ENCODE results near the gene KIF3C. TPM values are rescaled to one million over a fixed set of nuclear protein-coding genes. Genes with fewer than 3 reads are reported as not detected.

KIF3C gene
- total RNA-seq, 1 donor from 2014 or later: 6.0 TPM

DNA sequence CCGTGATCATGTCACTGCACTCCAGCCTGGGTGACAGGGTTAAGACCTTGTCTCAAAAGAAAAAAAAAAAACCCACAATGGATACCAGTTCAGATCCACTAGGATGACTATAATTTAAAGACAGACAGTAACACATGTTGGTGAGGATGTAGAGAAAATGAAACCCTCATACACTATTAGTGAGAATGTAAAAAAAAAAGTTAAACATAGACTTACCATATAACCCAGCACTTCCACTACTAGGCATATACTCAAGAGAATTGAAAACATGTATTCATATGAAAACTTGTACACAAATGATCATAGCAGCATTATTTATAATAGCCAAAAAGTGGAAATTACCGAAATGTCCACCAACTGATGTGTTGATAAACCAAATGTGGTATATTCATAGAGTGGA is 48.7 kb downstream of the KIF3C start:
- no peaks in the 10 kb centered on the region for H3K9me3 ChIP-seq
- intact Hi-C loops (cut with DNase I): no loop called here
- H3K4me3 ChIP-seq: no peak overlapping the region
- no peaks in the 10 kb centered on the region for H3K27me3 ChIP-seq (ENCODE audit: low read depth)
- H3K36me3 ChIP-seq: peaks cover 2% of the 10 kb centered on the region
- DNase-seq: no peak
- no peaks in the 10 kb centered on the region for H3K4me1 ChIP-seq
- TF ChIP-seq, protein P1, sequence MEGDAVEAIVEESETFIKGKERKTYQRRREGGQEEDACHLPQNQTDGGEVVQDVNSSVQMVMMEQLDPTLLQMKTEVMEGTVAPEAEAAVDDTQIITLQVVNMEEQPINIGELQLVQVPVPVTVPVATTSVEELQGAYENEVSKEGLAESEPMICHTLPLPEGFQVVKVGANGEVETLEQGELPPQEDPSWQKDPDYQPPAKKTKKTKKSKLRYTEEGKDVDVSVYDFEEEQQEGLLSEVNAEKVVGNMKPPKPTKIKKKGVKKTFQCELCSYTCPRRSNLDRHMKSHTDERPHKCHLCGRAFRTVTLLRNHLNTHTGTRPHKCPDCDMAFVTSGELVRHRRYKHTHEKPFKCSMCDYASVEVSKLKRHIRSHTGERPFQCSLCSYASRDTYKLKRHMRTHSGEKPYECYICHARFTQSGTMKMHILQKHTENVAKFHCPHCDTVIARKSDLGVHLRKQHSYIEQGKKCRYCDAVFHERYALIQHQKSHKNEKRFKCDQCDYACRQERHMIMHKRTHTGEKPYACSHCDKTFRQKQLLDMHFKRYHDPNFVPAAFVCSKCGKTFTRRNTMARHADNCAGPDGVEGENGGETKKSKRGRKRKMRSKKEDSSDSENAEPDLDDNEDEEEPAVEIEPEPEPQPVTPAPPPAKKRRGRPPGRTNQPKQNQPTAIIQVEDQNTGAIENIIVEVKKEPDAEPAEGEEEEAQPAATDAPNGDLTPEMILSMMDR (IDR thresholded peaks at IDR 0.05): no peak
- H3K27ac ChIP-seq: no peak overlapping the region
- no peak for ATAC-seq

DNA sequence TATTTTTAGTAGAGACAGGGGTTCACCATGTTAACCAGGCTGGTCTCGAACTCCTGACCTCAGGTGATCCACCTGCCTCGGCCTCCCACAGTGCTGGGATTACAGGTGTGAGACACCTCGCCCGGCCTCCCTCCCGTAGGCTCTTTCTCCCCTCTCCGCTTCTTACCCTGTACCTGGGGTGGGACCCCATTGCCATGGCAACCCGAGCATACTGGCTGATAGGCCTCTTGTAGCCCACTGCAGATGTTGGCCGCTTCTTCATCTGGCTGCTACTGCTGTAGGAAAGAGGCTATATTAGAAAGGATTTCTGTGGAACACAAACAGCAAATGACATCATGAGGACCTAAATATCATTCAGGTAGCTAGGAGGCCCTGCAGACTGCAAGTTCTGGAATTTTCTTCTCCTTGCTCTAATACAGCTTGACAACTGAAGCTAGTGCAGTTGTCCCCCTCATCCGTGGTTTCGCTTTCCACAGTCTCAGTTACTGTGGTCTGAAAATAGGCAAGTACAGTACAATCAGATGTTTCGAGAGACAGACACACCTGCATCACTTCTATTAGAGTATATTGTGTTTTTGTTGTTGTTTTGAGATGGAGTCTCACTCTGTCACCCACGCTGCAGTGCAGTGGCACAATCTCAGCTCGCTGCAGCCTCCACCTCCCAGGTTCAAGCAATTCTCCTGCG is 52.4 kb downstream of the KIF3C start:
- DNase-seq: no peak
- no peaks in the 10 kb centered on the region for H3K9me3 ChIP-seq
- TF ChIP-seq, protein P1 (IDR thresholded peaks at IDR 0.05): no peak

GRCh38 chr2:25928668-25929067 is 53.6 kb downstream of the KIF3C start:
- intact Hi-C loops (cut with DNase I): no loop called here
- TF ChIP-seq, protein P1 (IDR thresholded peaks at IDR 0.05): no peak
- H3K27ac ChIP-seq: no peak overlapping the region
- ATAC-seq (no peak), DNase-seq (no peak)
- no peaks in the 10 kb centered on the region for H3K9me3 ChIP-seq
- peaks cover 11% of the 10 kb centered on the region for H3K36me3 ChIP-seq
- no peaks in the 10 kb centered on the region for H3K27me3 ChIP-seq (ENCODE audit: low read depth)
- no peak overlapping the region for H3K4me3 ChIP-seq
- H3K4me1 ChIP-seq: no peaks in the 10 kb centered on the region

More for the DNA sequence above, 52.4 kb downstream of the KIF3C start:
- ATAC-seq: no peak
- no peaks in the 10 kb centered on the region for H3K27me3 ChIP-seq (ENCODE audit: low read depth)
- H3K27ac ChIP-seq: no peak overlapping the region
- peaks cover 11% of the 10 kb centered on the region for H3K36me3 ChIP-seq
- intact Hi-C loops (cut with DNase I): no loop called here
- no peaks in the 10 kb centered on the region for H3K4me1 ChIP-seq
- H3K4me3 ChIP-seq: no peak overlapping the region

GRCh38 chr2:25926984-25927756 is 55.1 kb downstream of the KIF3C start:
- peaks cover 11% of the 10 kb centered on the region for H3K36me3 ChIP-seq
- TF ChIP-seq, protein P1 (IDR thresholded peaks at IDR 0.05): no peak
- no peak for DNase-seq
- H3K4me3 ChIP-seq: no peak overlapping the region
- no peaks in the 10 kb centered on the region for H3K27me3 ChIP-seq (ENCODE audit: low read depth)
- no peak for ATAC-seq
- H3K4me1 ChIP-seq: no peaks in the 10 kb centered on the region
- no peaks in the 10 kb centered on the region for H3K9me3 ChIP-seq
- H3K27ac ChIP-seq: no peak overlapping the region
- intact Hi-C loops (cut with DNase I): no loop called here

- Histone ChIP-seq H3K4me1 (no peaks in the 10 kb centered on the region), H3K27ac (no peak overlapping the region), H3K27me3 (ENCODE audit: low read depth) (no peaks in the 10 kb centered on the region), H3K9me3 (no peaks in the 10 kb centered on the region), H3K4me3 (no peak overlapping the region), H3K36me3 (no peaks in the 10 kb centered on the region)
- intact Hi-C loops (cut with DNase I): no loop called here
- TF ChIP-seq, protein P1 (IDR thresholded peaks at IDR 0.05): no peak
- ATAC-seq (no peak), DNase-seq (no peak)
These were observed 59.8 kb downstream of the KIF3C start for GRCh38 chr2:25922501-25922900.
